Measurements from ENCODE around the gene STX4.

Gene STX4

GRCh38 chr16:31063843-31064611 is 30.7 kb downstream of the STX4 start:
- TF ChIP-seq CTCF (IDR thresholded peaks at IDR 0.05; ENCODE audit: low read depth, low read length), result no peak
- DNase-seq (ENCODE audit: extremely low read depth, low read depth), result no peak

- TF ChIP-seq CTCF (IDR thresholded peaks at IDR 0.05; ENCODE audit: low read depth, low read length), result no peak
- peak; percentile 78 for DNase-seq (ENCODE audit: extremely low read depth, low read depth)
Observed at GRCh38 chr16:31064882-31065461, 31.6 kb downstream of the STX4 start.

- no peak for TF ChIP-seq CTCF (IDR thresholded peaks at IDR 0.05; ENCODE audit: low read depth, low read length)
- DNase-seq (ENCODE audit: extremely low read depth, low read depth), result no peak
Observed at GRCh38 chr16:31067342-31067741, 34.0 kb downstream of the STX4 start.

- peak; percentile 94 for DNase-seq (ENCODE audit: extremely low read depth, low read depth)
- TF ChIP-seq CTCF (IDR thresholded peaks at IDR 0.05; ENCODE audit: low read depth, low read length), result no peak
Observed at GRCh38 chr16:31071861-31072260, 38.5 kb downstream of the STX4 start.

GRCh38 chr16:31072540-31073141 is 39.3 kb downstream of the STX4 start:
- no peak for DNase-seq (ENCODE audit: extremely low read depth, low read depth)
- no peak for TF ChIP-seq CTCF (IDR thresholded peaks at IDR 0.05; ENCODE audit: low read depth, low read length)

GRCh38 chr16:31073142-31073969 is 40.0 kb downstream of the STX4 start:
- peak; percentile 62 for DNase-seq (ENCODE audit: extremely low read depth, low read depth)
- no peak for TF ChIP-seq CTCF (IDR thresholded peaks at IDR 0.05; ENCODE audit: low read depth, low read length)

Measured in AG09319 (cell line).